ENCODE measurements around the gene YBX2.

GRCh38 chr17:7279448-7279847 lies 15.0 kb downstream of the YBX2 start:
- TF ChIP-seq, protein P1, sequence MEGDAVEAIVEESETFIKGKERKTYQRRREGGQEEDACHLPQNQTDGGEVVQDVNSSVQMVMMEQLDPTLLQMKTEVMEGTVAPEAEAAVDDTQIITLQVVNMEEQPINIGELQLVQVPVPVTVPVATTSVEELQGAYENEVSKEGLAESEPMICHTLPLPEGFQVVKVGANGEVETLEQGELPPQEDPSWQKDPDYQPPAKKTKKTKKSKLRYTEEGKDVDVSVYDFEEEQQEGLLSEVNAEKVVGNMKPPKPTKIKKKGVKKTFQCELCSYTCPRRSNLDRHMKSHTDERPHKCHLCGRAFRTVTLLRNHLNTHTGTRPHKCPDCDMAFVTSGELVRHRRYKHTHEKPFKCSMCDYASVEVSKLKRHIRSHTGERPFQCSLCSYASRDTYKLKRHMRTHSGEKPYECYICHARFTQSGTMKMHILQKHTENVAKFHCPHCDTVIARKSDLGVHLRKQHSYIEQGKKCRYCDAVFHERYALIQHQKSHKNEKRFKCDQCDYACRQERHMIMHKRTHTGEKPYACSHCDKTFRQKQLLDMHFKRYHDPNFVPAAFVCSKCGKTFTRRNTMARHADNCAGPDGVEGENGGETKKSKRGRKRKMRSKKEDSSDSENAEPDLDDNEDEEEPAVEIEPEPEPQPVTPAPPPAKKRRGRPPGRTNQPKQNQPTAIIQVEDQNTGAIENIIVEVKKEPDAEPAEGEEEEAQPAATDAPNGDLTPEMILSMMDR (IDR thresholded peaks at IDR 0.05), result no peak
- TF ChIP-seq POLR2AphosphoS5 (IDR thresholded peaks at IDR 0.05), result no peak
- no peak for TF ChIP-seq EP300 (IDR thresholded peaks at IDR 0.05)

Data from suprapubic skin (tissue), 4 donors.